SK-N-SH treated with all-trans-retinoic acid at 6 μM for 48 hours (cell line): Measurements from ENCODE around the gene SLC37A1.

Experiments used
- BACH2 ChIP-seq: fragments of 250-450 bp; sonication (Bioruptor Pico); IDR thresholded peaks from 2 replicates; pipeline ENCODE4 v1.9.0; 2021; ENCODE audit warnings: mild to moderate bottlenecking, borderline replicate concordance
- GLIS3 ChIP-seq: fragments of 250-450 bp; sonication (Bioruptor Pico); IDR thresholded peaks from 2 replicates; pipeline ENCODE4 v1.5.0; 2020; ENCODE audit warnings: mild to moderate bottlenecking, moderate library complexity
- PPARA ChIP-seq: fragments of 250-450 bp; sonication (Bioruptor Pico); IDR thresholded peaks from 2 replicates; pipeline ENCODE4 v1.5.0; 2020; ENCODE audit warnings: mild to moderate bottlenecking, borderline replicate concordance
- RARB ChIP-seq: fragments of 250-450 bp; sonication (Bioruptor Pico); IDR thresholded peaks from 2 replicates; pipeline ENCODE4 v1.8.0; 2021; ENCODE audit warnings: mild to moderate bottlenecking, moderate library complexity
- TCF4 ChIP-seq: fragments of 250-450 bp; sonication (Bioruptor Pico); IDR thresholded peaks from 2 replicates; pipeline ENCODE4 v1.8.0; 2021; ENCODE audit warnings: mild to moderate bottlenecking, moderate library complexity, borderline replicate concordance
- ZFP30 ChIP-seq: fragments of 450-650 bp; formaldehyde crosslinking; IDR thresholded peaks from 2 replicates; pipeline ENCODE4 v1.5.0; 2022; ENCODE audit warnings: mild to moderate bottlenecking, moderate library complexity
- ZNF70 ChIP-seq: fragments of 450-650 bp; formaldehyde crosslinking; IDR thresholded peaks from 2 replicates; pipeline ENCODE4 v1.5.0; 2020; ENCODE audit warnings: mild to moderate bottlenecking, moderate library complexity

DNA sequence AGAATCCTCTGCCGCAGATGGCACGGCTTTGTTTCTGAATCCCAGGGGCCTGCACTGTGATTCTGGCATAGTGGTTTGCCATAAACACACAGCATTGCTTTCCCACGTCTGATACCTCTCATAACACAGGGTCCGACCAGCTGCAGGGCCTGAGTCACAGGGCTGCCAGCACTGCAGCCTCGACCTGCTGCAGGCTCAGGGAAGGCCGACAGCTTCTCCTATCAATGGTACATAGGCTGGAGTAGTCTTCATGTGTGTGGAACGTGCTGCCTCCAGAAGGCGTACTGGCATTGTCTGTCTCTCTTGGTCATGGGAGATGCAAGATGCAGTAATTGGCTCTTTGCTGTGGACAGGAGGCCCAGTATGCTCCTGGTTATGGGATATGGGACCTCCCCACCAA is 86.3 kb downstream of the SLC37A1 start:
- TF ChIP-seq RARB (CRISPR knock-in tag) (no peak), GLIS3 (CRISPR knock-in tag) (no peak), PPARA (CRISPR knock-in tag) (no peak), ZFP30 (CRISPR knock-in tag) (no peak), BACH2 (no peak), TCF4 (CRISPR knock-in tag) (no peak), ZNF70 (CRISPR knock-in tag) (no peak)
